ENCODE data around the gene SEPTIN2.

The SEPTIN2 gene

DNA sequence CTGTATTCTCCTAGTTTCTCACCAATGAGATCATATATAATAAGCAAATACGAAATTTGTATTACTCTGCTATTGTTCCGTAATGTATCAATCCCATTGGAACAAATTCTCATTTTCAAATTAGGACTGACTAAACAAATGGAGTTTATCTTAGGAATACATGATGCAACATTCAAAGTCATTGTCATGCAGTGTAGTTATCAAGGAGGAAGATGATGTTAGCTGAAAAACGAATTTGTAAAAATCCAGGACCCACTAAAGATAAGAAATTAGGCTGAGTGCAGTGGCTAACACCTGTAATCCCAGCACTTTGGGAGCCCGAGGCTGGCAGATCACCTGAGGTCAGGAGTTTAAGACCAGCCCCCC, 14.9 kb downstream of the SEPTIN2 start:
- TF ChIP-seq, protein P1, sequence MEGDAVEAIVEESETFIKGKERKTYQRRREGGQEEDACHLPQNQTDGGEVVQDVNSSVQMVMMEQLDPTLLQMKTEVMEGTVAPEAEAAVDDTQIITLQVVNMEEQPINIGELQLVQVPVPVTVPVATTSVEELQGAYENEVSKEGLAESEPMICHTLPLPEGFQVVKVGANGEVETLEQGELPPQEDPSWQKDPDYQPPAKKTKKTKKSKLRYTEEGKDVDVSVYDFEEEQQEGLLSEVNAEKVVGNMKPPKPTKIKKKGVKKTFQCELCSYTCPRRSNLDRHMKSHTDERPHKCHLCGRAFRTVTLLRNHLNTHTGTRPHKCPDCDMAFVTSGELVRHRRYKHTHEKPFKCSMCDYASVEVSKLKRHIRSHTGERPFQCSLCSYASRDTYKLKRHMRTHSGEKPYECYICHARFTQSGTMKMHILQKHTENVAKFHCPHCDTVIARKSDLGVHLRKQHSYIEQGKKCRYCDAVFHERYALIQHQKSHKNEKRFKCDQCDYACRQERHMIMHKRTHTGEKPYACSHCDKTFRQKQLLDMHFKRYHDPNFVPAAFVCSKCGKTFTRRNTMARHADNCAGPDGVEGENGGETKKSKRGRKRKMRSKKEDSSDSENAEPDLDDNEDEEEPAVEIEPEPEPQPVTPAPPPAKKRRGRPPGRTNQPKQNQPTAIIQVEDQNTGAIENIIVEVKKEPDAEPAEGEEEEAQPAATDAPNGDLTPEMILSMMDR (IDR thresholded peaks at IDR 0.05; ENCODE audit: control insufficient read depth, extremely low read depth, insufficient read depth): no peak
- DNase-seq (ENCODE audit: low read depth): no peak
- H3K4me3 ChIP-seq (ENCODE audit: low read depth, low read length): no peak overlapping the region

DNA sequence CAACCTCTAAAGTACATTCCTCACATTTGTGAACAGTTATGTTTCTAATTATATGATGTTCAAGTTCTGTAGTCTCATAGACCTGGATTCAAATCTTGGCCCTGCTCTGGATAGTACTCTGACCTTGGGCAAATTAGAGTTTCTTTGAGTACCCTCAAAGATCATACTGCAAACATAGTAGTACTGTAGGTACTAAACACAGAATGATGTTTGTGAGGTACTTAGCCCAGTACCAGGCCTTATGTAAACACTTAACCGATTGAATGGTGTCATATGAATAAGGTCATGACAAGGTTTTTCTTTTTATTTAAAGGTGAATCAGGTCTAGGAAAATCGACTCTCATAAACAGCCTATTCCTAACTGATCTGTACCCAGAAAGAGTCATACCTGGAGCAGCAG, 19.1 kb downstream of the SEPTIN2 start:
- no peak for DNase-seq (ENCODE audit: low read depth)
- TF ChIP-seq, protein P1 (IDR thresholded peaks at IDR 0.05; ENCODE audit: control insufficient read depth, extremely low read depth, insufficient read depth): no peak
- no peak overlapping the region for H3K4me3 ChIP-seq (ENCODE audit: low read depth, low read length)

DNA sequence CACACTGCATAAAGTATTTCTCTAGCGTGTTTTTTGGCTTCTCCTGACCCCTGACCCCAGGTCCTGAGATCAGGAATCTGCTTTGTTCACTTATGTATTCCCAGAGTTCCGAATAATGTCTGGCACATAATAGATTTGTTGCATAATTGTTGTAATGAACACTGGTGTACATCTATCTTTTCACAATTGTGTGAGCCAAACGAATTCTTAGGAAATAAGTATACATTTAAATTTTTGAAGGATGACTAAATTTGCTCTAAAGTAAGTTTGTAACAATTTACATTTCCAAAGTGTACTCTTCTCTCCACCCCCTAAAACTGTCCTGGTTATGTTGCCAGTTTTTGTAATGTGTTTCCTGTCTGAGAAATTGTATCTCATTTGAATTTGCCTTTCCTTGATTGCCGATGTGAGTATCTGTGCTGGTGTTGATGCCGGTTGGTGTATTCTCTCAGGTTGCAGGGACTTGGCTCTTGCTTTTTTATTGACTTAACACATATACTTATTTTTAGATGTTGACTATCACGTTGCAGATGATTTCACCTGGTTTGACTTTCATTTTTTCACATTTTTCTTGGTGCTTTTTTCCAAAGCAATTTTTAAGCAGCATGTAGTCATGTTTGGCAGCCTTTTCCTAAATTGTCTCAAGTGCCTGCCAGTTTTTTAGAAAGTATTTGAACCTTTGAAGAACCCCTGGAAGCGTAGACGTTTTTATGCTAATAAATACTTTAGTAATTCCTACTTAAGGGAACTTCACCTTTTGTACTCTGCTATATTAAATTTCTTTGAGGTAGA, 24.3 kb downstream of the SEPTIN2 start:
- H3K4me3 ChIP-seq (ENCODE audit: low read depth, low read length): no peak overlapping the region
- TF ChIP-seq, protein P1 (IDR thresholded peaks at IDR 0.05; ENCODE audit: control insufficient read depth, extremely low read depth, insufficient read depth): no peak

DNA sequence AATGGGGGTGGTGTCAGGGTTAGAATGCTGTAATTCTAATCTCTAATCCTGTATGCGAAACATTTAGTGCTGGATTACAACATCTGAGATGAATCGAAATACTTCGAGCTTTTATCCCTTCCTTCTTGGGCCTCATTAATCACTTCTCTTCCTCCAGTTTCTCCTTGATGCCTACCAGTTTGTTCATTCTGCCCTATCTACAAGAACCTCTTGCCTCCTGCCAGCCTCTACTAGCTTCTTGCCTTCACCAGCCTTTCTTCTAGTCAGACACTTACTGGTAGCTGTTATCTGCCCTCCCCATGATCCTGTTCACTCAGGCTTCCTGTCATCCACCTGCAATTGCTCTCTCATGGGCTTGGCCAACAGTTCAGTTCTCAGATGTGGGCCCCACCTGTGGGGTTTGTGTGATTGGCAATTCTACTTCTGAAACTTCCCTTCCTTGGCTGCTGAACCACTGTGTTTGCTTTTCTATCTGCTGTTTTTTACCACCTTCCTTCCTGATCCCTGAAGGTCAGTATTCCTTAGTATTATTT, 25.0 kb downstream of the SEPTIN2 start:
- no peak overlapping the region for H3K4me3 ChIP-seq (ENCODE audit: low read depth, low read length)
- TF ChIP-seq, protein P1 (IDR thresholded peaks at IDR 0.05; ENCODE audit: control insufficient read depth, extremely low read depth, insufficient read depth): no peak
- no peak for DNase-seq (ENCODE audit: low read depth)

More for the DNA sequence above, 24.3 kb downstream of the SEPTIN2 start:
- DNase-seq (ENCODE audit: low read depth): no peak

DNA sequence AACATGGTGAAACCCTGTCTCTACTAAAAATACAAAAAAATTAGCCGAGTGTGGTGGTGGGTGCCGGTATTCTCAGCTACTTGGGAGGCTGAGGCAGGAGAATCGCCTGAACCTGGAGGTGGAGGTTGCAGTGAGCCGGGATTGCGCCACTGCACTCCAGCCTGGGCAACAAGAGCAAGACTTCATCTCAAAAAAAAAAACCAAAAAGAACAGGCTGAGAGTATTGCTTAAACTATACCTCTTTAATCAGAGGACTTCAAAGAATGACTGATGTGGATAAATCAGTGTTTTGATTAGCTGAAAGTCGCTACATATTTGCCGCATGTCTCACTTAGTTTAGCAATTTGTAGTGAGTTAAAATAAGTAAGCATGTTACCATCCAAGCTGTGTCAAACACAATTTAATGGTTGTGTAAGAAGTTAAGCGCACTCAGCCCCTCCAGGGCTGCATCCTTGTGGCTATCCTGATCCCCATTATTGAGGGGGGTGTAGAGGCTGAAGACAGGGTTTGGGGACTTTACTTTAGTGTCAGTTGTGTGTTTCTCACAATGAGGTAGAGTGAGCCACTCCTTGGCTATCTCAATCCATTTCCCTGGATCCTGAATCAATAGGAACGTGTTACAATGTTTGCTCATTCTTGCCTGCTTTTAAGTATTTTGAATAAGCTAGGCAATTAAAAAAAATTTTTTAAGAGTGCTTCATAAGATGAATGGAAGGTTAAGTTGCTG, 29.4 kb downstream of the SEPTIN2 start:
- TF ChIP-seq, protein P1 (IDR thresholded peaks at IDR 0.05; ENCODE audit: control insufficient read depth, extremely low read depth, insufficient read depth): no peak
- DNase-seq (ENCODE audit: low read depth): no peak
- H3K4me3 ChIP-seq (ENCODE audit: low read depth, low read length): no peak overlapping the region

DNA sequence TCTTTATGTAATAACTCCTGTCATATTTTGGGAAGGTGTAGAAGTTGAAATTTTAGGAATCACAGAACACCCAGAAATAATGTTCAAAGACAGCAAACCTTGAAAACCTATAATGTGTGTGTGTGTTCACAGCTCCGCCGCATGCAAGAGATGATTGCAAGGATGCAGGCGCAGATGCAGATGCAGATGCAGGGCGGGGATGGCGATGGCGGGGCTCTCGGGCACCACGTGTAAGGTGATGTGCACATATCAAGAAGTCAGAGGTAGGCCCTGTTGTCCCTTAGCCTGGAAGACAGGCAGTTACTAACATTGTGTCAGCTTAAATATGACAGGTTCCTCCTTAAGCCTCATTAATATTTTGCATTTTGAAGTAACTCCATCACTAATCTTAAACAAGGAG, 34.2 kb downstream of the SEPTIN2 start:
- no peak overlapping the region for H3K4me3 ChIP-seq (ENCODE audit: low read depth, low read length)
- no peak for DNase-seq (ENCODE audit: low read depth)
- TF ChIP-seq, protein P1 (IDR thresholded peaks at IDR 0.05; ENCODE audit: control insufficient read depth, extremely low read depth, insufficient read depth): no peak

Measured in LNCaP clone FGC (cell line).